K562 (cell line): ENCODE measurements around the gene PTPRB. TPM values are rescaled to one million over a fixed set of nuclear protein-coding genes. Genes with fewer than 3 reads are reported as not detected.

Experiments
- ATAC-seq: fragments of 200-7000 bp; cut with Tn5 transposase; 3 replicates; pipeline ENCODE4 v1.9.1; 2020; ENCODE audit warnings: moderate library complexity
- Bru-seq: library from RNA; stranded (reverse); fragments of 400-500 nt; gene quantifications from one replicate; lab custom pipeline; 2021; lab: Mats Ljungman, UMichigan
- BruChase-seq, 2 experiments: library from RNA; stranded (reverse); fragments of 400-500 nt; gene quantifications; one replicate each; lab custom pipeline; 2021; lab: Mats Ljungman, UMichigan
- BruUV-seq: library from RNA; stranded (reverse); fragments of 400-500 nt; replicated peaks from 2 replicates; lab custom pipeline; 2021; lab: Mats Ljungman, UMichigan
- CTCF ChIA-PET: fragments of 300-600 bp; formaldehyde crosslinking; extraction: SDS; loops from one replicate; lab custom pipeline; 2021; ENCODE audit warnings: low intra/inter-chr PET ratio; lab: Yijun Ruan, JAX
- POLR2A ChIA-PET: fragments of 300-600, 350-650 bp; sonication (Branson Sonifier 250); formaldehyde crosslinking; extraction: SDS; loops from one replicate; lab custom pipeline; 2021; ENCODE audit warnings: antibody characterized with exemption, inconsistent platforms; lab: Yijun Ruan, JAX
- DNase-seq, 4 experiments: peaks; one replicate each; pipeline versions ENCODE4 v3.0.0 to v3.0.0-alpha.2; 2011 to 2018; ENCODE audit warnings: low spot score in 3 of 4, mixed read lengths in 3 of 4; ENCODE audit errors: extremely low read depth in 1 of 4
- FAIRE-seq: peaks from 2 replicates; lab custom pipeline; 2011; peaks lifted over from hg19 to GRCh38; lab: Jason Lieb, UNC
- H2AFZ ChIP-seq: 2 replicates; pipeline ENCODE4 v1.6.0; 2011; ENCODE audit warnings: low read depth, low read length, control low read depth, inconsistent platforms
- H3K27ac ChIP-seq: fragments of 200-600 bp; 3 replicates; pipeline ENCODE4 v1.8.0; 2011; ENCODE audit warnings: low read depth, mild to moderate bottlenecking, control low read depth, inconsistent platforms, low read length, moderate library complexity, mixed read lengths; ENCODE audit errors: extremely low read depth
- H3K27me3 ChIP-seq, 2 experiments: fragments of 300-600 bp in 1 of 2; 2 replicates in 1 of 2; 3 replicates in 1 of 2; pipeline versions ENCODE4 v1.6.0 to v1.8.0; 2011; ENCODE audit warnings: inconsistent platforms in 2 of 2, low read length in 2 of 2, mild to moderate bottlenecking in 1 of 2, mixed read lengths in 1 of 2, moderate library complexity in 1 of 2; ENCODE audit not compliant: control insufficient read depth in 2 of 2, insufficient read depth in 2 of 2
- H3K36me3 ChIP-seq: fragments of 300-600 bp; 3 replicates; pipeline ENCODE4 v1.8.0; 2011; ENCODE audit warnings: mild to moderate bottlenecking, low read length, inconsistent platforms; ENCODE audit not compliant: control insufficient read depth, insufficient read depth
- H3K4me1 ChIP-seq, 2 experiments: fragments of 200-600 bp in 1 of 2; replicated peaks in 1 of 2; 2 replicates in 1 of 2; 3 replicates in 1 of 2; pipeline versions ENCODE4 v1.5.1 to v1.8.0; 2011; ENCODE audit warnings: inconsistent platforms in 2 of 2, low read length in 2 of 2, mild to moderate bottlenecking in 1 of 2, mixed read lengths in 1 of 2, moderate library complexity in 1 of 2; ENCODE audit not compliant: control insufficient read depth in 2 of 2, insufficient read depth in 2 of 2
- H3K4me2 ChIP-seq: 2 replicates; pipeline ENCODE4 v1.6.1; 2011; ENCODE audit warnings: low read length, control low read depth, inconsistent platforms, mixed read lengths; ENCODE audit not compliant: insufficient read depth
- H3K4me3 ChIP-seq: fragments of 200-600 bp; sonication (generic), shearing (Covaris generic); 2 replicates; pipeline ENCODE4 v1.5.1; 2016; ENCODE audit warnings: control low read depth, inconsistent platforms
- H3K79me2 ChIP-seq: fragments of 200-600 bp; 3 replicates; pipeline ENCODE4 v1.8.0; 2011; ENCODE audit warnings: low read length, inconsistent platforms; ENCODE audit not compliant: control insufficient read depth, insufficient read depth
- H3K9ac ChIP-seq, 2 experiments: 2 replicates each; pipeline versions ENCODE4 v1.6.0 to v1.6.1; 2011; ENCODE audit warnings: low read depth in 2 of 2, low read length in 2 of 2, control low read depth in 1 of 2, inconsistent platforms in 1 of 2, mild to moderate bottlenecking in 1 of 2, mixed read lengths in 1 of 2; ENCODE audit not compliant: insufficient read depth in 1 of 2
- H3K9me1 ChIP-seq: one replicate; pipeline ENCODE4 v1.6.0; 2011; ENCODE audit warnings: inconsistent platforms, mild to moderate bottlenecking, low read length, moderate library complexity; ENCODE audit not compliant: control insufficient read depth, insufficient read depth
- H3K9me3 ChIP-seq: replicated peaks from 2 replicates; pipeline ENCODE4 v1.5.1; 2011; ENCODE audit warnings: low read depth, low read length, inconsistent platforms; ENCODE audit not compliant: control insufficient read depth, insufficient read depth
- H4K20me1 ChIP-seq: replicated peaks from 2 replicates; pipeline ENCODE4 v1.6.1; 2011; ENCODE audit warnings: low read length, inconsistent platforms, mixed read lengths; ENCODE audit not compliant: control insufficient read depth, insufficient read depth
- RBM17 ChIP-seq: fragments of 200-400 bp; formaldehyde crosslinking; IDR thresholded peaks from 2 replicates; pipeline ENCODE4 v1.6.1; 2017; ENCODE audit warnings: low read depth, mild to moderate bottlenecking, low read length, borderline replicate concordance
- SPI1 ChIP-seq: IDR thresholded peaks from 2 replicates; pipeline ENCODE4 v1.6.1; 2011; ENCODE audit warnings: low read depth, low read length, control low read depth, borderline replicate concordance
- TAF9B ChIP-seq: fragments of 450-650 bp; IDR thresholded peaks from 2 replicates; pipeline ENCODE4 v1.6.1; 2018; ENCODE audit warnings: mild to moderate bottlenecking; ENCODE audit not compliant: partially characterized antibody
- WGBS: fragments of 100-300 bp; shearing (Covaris generic); methylation state at CpG from one replicate; pipeline ENCODE4 v1.1.6; 2016; ENCODE audit warnings: low coverage, mixed read lengths; ENCODE audit not compliant: insufficient coverage; ENCODE audit errors: missing lambda C conversion rate; 5-methylcytosine and 5-hydroxymethylcytosine counted together
- in situ Hi-C: fragments of 300-500 bp; cut with MboI; formaldehyde crosslinking; loops from 4 replicates; pipeline ENCODE4 v1.15.0; 2018; ENCODE audit warnings: inconsistent platforms, mixed read lengths
- intact Hi-C: fragments of 100-400 bp; cut with micrococcal nuclease; formaldehyde crosslinking; loops from 2 replicates; pipeline ENCODE4 v1.14.2; 2022
- long read RNA-seq, 3 experiments: library from polyadenylated mRNA in 2 of 3; library from RNA in 1 of 3; unstranded in 2 of 3; stranded (forward) in 1 of 3; transcript quantifications; one replicate each; pipeline ENCODE4 v2.0.0, GENCODE V29; 2019 to 2022
- polyA minus RNA-seq, 3 experiments: library from RNA; depleted of rRNA, polyadenylated mRNA; stranded (reverse); fragments of >200 nt; gene quantifications; 2 replicates each; pipeline ENCODE4 v1.2.3, GENCODE V29; 2011
- polyA plus RNA-seq, 8 experiments: library from polyadenylated mRNA; depleted of rRNA in 4 of 8; stranded (reverse) in 5 of 8; unstranded in 3 of 8; fragments of >200 nt; fragmentation: Nextera tagmentation in 2 of 8; fragmentation: Illumina TruSeq in 1 of 8; extraction: Ambion mirVana in 2 of 8; extraction: Trizol in 1 of 8; gene quantifications; 2 replicates each; pipeline versions ENCODE4 v1.2.1 to v1.2.3, GENCODE V29; 2011 to 2014; ENCODE audit warnings: inconsistent platforms in 1 of 8, missing spikeins in 1 of 8
- total RNA-seq, 7 experiments: library from RNA; depleted of rRNA in 6 of 7; stranded (reverse); fragments of >200 nt in 6 of 7; fragmentation: Illumina TruSeq in 2 of 7; extraction: Trizol in 2 of 7; gene quantifications; 2 replicates each; pipeline versions ENCODE4 v1.2.1 to v1.2.3, GENCODE V29; 2011 to 2021; ENCODE audit warnings: low replicate concordance in 1 of 7

Gene PTPRB
- total RNA-seq (2011; cell fraction: chromatin; rRNA removed; ENCODE audit: low replicate concordance) = 9.2 and 18.5 TPM in 2 replicates
- total RNA-seq (2011; cell fraction: nucleolus; rRNA removed) = 6.3 and 6.6 TPM in 2 replicates
- total RNA-seq (2011; cell fraction: nucleoplasm; rRNA removed) = 8.2 and 9.1 TPM in 2 replicates
- total RNA-seq (2014; rRNA removed) = 2.1 and 2.4 TPM in 2 replicates
- 3.8 and 4.5 TPM in 2 replicates for total RNA-seq (2014; rRNA removed; fragmentation: Illumina TruSeq; extraction: Trizol)
- 5.9 and 6.2 TPM in 2 replicates for total RNA-seq (2015; rRNA removed; fragmentation: Illumina TruSeq; extraction: Trizol)
- 4.2 and 4.8 TPM in 2 replicates for total RNA-seq (2021)
- 1.5 and 1.6 TPM in 2 replicates for polyA plus RNA-seq (2011; rRNA removed)
- 0.49 and 0.72 TPM in 2 replicates for polyA plus RNA-seq (2011; cell fraction: cytosol; rRNA removed)
- 2.5 and 2.9 TPM in 2 replicates for polyA plus RNA-seq (2011; cell fraction: nucleus; rRNA removed)
- polyA plus RNA-seq (2012) = 6.6 and 8.6 TPM in 2 replicates
- polyA plus RNA-seq (2014; fragmentation: Illumina TruSeq; extraction: Trizol) = 3.1 and 3.3 TPM in 2 replicates
- under 1 TPM; 0.46 to 0.59 TPM for polyA plus RNA-seq (2014; fragmentation: Nextera tagmentation; extraction: Ambion mirVana)
- 3.1 and 4.0 TPM in 2 replicates for polyA plus RNA-seq (2014; rRNA removed)
- 3.5 and 5.0 TPM in 2 replicates for polyA minus RNA-seq (2011; rRNA and poly(A)+ RNA removed)
- 0.64 and 0.76 TPM in 2 replicates for polyA minus RNA-seq (2011; cell fraction: cytosol; rRNA and poly(A)+ RNA removed)
- polyA minus RNA-seq (2011; cell fraction: nucleus; rRNA and poly(A)+ RNA removed) = 2.4 and 4.9 TPM in 2 replicates
- percentile 53 among the genes with signal in this experiment for Bru-seq, nascent RNA
- percentile 52 among the genes with signal in this experiment for BruChase-seq, experiment 1, labeled RNA remaining after a 2-hour chase
- percentile 51 among the genes with signal in this experiment for BruChase-seq, experiment 2, labeled RNA remaining after a 6-hour chase
- long read RNA-seq, experiment 1, partial matches to known transcripts = 1 of 5 reads
- long read RNA-seq, experiment 1, other reads (novel, unspliced or antisense) = 2 of 5 reads
- long read RNA-seq, experiment 2, partial matches to known transcripts = 1 of 3 reads
- long read RNA-seq, experiment 2, other reads (novel, unspliced or antisense) = 2 of 3 reads
- long read RNA-seq, experiment 3 = 0 reads

DNA sequence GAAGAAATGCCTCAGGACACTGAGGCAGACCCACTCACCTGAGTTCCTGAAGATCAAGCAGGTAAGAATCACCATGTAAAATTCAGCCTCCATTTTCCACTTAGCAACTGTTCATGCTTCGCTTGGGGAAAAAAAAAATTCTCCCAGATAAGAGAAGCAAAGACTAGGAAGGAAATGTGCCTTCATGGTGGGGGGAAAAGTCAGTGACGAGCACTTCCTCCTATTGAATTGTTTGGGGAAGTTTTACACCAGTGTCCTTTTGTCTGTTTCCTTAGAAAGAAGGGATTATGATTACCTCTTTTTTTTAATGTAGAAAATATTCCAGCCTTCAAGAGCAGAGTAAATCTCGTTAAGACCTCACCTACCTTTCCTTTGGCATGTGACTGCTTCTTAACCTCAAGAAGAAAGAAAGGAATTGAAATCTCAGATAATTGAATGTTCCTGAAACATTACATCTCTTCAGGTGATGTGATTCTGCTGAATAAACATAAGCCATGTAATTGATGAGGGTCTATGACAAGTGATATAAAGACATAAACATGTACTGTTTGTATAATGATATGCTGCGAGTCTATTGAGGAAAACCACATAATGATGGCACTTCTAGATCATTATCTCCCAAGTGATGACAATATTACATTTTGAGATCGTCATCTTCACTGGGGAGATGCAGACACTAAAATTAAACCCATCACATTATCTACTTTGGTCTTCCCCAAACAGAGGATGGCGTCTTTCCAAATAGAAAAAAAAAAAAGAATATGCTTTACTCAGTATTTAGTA, at the start of gene PTPRB:
PTPRB (minus strand) TSS at position 127 of the 783 bp plus-strand sequence; CDS start at position 93, 34 bp downstream.
- Histone ChIP-seq H2AFZ (no peak within 1 kb of the TSS), H3K9ac (no peak within 1 kb of the TSS)
- POLR2A ChIA-PET = no interaction called here

More for the DNA sequence above, at the start of gene PTPRB:
- H3K4me1 ChIP-seq = peaks cover 0 to 8% of the 10 kb centered on the region in 2 experiments; a peak in 1 of 5 replicates
- no TSS peak for BruUV-seq
- FAIRE-seq (no peak), ATAC-seq (no peak), DNase-seq (no peak)
- H3K4me3 ChIP-seq = no peak within 1 kb of the TSS
- peaks cover 17% of the 10 kb centered on the region; the same call in 2 of the 3 replicates for H3K36me3 ChIP-seq
- H4K20me1 ChIP-seq = no peaks in the 10 kb centered on the region
- H3K27me3 ChIP-seq = no peaks in the 10 kb centered on the region
- in situ Hi-C loops = no loop called here
- no peaks in the 10 kb centered on the region for H3K79me2 ChIP-seq
- intact Hi-C loops = no loop called here
- TF ChIP-seq SPI1 = peak; percentile 58; the same call in 1 of the 2 replicates
- no peak for TF ChIP-seq TAF9B
- TF ChIP-seq RBM17 = no peak
- H3K4me2 ChIP-seq = no peak within 1 kb of the TSS
- H3K9me3 ChIP-seq = no peaks in the 10 kb centered on the region
- H3K27ac ChIP-seq = no peak within 1 kb of the TSS
- WGBS = 44% methylated on average over 6 of the region's 6 CpGs
- CTCF ChIA-PET = no interaction called here
- H3K9me1 ChIP-seq = no peaks in the 10 kb centered on the region
